HG03521 (cell line): Measurements from ENCODE around the gene KCTD13.
A peak's percentile ranks its signal among the peaks of the same experiment; 100 is the strongest.
"Not testable (repeated sequence)": the region's sequence is repeated elsewhere in the genome, so short reads cannot be mapped to it uniquely, and the experiment has no call there.

Experiments used
- ATAC-seq: cut with Tn5 transposase; IDR thresholded peaks from one replicate; pipeline ENCODE4 v1.9.1; 2021; ENCODE audit warnings: mild to moderate bottlenecking, moderate library complexity; ENCODE audit not compliant: unreplicated experiment

The KCTD13 gene

DNA sequence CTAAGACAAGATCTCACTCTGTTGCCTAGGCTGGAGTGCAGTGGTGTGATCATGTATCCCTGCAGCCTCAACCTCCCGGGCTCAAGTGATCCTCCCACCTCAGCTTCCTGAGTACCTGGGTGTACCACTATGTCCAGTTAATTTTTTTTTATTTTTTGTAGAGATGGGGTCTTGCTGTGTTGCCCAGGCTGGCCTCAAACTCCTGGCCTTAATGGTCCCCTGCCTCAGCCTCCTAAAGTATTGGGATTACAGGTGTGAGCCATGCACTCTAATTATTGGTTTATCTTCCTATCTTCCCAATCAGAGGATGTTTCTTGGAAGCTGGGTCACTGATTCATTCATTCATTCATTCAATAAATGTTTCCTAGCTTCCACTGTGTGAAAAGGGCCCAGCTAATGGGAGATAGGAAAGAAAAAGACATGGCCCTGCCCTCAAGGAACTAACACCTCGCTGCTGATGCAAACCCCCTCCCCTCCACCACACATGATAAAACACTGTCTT lies 17.3 kb downstream of the KCTD13 start:
- ATAC-seq = no peak

DNA sequence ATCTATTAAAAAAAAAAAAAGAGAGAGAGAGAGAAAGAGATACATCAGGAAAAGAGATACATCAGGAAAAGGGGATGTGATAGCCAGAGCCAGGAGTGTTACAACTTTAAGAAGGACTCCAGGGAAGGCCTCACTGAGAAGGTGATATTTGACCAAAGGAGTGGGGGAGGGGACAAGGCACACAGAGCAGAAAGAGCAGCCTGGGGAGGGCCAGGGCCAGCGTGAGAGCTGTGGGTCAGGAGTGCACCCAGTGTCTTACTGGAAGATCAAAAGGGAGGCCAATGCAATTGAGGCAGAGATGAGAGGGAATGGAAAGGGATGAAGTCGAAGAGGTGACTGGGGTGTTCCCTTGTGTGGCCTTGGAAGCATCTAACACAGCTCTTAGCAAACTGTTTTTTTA lies 18.1 kb downstream of the KCTD13 start:
- no peak for ATAC-seq

DNA sequence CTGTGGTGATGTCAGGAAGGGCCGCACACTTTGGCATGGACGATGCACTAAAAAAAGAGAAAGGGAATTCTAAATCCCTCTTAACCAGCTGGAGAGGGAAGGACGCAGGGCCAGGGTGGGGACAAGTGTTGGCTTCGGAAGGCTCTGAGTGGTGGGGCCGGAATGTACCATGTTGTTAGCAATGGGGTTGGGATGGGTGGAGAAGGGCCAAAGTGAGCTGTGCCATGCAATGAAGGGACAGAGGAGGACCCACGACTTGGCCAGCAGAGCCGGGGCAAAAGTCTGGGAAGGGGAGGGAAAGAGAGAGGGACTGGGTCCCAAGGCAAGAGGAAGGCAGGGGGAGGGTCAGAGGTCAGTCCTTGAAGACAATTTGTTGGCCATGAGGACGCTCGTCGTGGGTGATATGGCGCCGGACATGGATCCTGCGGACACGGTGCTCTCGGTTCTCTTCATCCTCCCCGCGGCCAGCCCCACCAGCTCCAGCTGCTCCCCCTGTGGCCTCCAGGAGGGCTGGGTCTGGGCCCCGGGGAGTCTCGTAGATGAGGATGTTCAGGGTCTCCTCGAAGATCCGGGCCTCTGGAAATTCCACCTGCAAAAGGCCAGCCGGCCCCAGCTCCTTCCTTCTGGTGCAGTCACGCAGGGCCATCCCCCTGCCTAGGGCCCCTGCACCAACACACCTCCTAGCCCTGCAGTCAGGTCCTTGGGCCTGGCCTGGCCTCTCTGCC lies 19.3 kb downstream of the KCTD13 start:
- ATAC-seq = no peak

DNA sequence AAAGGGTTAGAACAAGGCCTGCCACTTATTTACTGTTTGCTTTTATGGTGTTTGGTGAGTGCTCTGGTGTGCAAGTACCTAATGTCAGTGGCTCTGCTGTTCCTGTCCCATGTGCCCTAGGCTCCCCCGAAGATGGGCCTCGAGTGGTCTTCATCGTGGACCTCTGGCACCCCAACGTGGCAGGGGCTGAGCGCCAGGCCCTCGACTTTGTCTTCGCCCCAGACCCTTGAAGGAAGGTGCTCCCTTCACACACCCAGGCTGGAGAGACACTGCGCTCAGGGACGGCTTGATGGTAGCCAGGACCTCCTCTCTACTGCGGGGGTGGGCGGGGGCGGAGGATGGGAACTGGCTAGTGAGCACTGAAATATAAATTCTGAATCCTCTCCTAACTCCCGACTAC lies 20.4 kb downstream of the KCTD13 start:
- ATAC-seq = no peak

DNA sequence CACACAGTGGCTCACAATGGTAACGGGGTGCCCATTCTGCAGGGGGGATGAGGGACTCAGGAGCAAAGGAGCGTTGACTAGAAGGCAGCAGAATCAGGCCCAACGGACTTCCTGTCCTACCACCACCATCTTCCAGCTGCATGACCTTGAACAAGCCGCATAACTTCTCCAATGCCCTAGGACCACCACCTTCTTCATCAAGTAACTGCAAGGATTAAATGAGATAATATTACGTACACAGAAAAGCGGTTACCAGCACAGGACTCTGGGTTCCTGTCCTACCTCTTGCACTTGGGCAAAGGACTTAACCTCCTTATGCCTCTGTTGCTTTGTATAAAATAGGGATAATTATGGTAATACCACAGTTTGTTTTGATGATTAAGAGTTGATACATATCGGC lies 21.1 kb downstream of the KCTD13 start:
- no peak for ATAC-seq

DNA sequence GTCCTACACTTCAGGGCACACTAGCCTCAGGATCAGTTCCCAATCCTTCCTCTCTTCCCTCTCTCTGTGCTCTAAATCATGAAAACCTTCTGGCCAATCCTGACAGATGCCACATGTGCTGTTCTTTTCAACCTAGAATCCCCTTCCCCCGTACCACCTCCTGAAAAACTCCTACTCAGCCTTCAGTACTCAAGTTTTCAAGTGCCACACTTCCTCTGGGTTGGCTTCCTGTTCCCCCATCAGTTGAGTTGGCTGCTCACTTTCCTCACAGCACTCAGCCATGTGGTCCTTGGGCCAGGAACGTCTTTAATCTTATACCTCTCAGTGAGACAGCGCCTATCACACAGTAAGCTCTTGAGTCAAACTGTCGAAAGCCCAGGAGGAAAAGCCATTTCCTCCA lies 22.4 kb downstream of the KCTD13 start:
- ATAC-seq = no peak

DNA sequence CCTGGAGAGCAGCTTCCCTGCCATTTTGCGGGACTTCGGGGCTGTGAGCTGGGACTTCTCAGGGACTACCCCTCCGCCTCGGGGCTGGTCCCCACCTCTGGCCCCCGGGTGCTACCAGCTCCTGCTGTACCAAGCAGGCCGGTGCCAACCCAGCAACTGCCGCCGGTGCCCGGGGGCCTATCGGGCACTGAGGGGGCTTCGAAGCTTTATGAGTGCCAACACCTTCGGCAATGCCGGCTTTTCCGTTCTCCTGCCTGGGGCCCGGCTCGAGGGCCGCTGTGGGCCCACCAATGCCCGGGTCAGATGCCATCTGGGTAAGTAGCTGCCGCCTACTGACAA lies 24.4 kb downstream of the KCTD13 start:
- no peak for ATAC-seq

DNA sequence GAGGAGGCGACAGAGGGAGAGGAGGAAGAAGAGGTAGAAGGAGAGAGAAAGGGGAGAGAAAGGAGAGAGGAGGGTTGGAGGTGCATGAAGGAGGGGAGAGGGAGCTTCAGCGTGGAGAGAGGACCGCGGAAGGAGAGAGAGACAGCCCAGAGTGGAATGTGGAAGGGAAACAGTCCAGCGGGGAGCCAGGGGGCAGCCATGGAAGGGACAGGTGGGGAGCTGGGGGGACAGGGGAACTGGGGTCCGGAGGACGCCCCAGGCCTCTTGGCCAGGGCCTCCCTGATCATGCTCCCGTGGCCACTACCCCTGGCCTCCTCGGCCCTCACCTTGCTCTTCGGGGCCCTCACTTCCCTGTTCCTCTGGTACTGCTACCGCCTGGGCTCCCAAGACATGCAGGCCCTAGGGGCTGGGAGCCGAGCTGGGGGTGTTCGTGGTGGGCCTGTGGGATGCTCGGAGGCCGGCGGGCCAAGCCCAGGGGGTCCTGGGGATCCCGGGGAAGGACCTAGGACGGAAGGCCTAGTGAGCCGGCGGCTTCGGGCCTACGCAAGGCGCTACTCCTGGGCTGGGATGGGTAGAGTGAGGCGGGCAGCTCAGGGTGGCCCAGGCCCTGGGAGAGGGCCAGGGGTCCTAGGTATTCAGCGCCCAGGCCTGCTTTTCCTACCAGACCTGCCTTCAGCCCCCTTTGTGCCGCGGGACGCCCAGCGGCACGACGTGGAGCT lies 25.0 kb downstream of the KCTD13 start:
- ATAC-seq = no peak

DNA sequence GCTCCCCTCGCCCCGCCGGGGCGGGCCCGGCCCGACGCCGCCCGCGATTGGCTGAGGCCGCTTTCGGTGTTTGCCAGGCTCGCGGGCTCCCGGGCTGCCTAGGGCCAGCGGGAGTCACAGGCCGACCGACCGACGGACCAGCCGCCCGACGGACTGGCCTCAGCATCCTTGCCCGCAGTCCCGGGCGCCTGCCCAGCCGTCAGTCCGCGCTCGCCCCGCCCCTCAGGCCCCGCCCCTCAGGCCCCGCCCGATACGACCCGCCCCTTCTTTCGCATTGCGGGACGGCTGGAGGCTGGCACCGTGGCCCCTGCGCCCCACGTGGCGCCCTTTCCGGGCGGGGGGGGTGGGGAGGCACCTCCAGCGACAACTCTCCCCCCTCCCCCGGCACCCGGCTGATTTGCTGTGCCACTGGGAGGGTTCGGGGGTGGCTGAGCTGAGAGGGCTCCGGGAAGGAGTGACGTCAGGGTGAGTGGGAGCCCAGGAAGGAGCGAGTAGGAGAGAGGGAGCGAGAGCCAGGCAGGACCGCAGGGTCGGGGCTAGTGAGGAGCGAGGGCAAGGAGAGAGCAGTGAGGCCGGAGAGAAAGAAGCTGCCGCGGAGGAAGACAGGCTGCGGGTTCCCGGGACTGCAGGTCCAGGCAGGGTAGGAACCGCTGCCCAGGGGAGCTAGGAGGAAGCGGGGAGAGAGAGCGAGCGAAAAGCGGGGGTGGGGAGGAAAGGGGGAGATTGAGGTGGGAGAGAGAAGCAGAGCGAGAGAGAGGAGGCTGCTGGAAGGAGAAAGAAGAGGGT lies 25.7 kb downstream of the KCTD13 start, which contains the start of gene ASPHD1:
TSS of gene ASPHD1 (plus strand) at position 387 of the 786 bp plus-strand sequence. CDS start 484 bp downstream, outside the sequence.
- ATAC-seq = peak; percentile 46

DNA sequence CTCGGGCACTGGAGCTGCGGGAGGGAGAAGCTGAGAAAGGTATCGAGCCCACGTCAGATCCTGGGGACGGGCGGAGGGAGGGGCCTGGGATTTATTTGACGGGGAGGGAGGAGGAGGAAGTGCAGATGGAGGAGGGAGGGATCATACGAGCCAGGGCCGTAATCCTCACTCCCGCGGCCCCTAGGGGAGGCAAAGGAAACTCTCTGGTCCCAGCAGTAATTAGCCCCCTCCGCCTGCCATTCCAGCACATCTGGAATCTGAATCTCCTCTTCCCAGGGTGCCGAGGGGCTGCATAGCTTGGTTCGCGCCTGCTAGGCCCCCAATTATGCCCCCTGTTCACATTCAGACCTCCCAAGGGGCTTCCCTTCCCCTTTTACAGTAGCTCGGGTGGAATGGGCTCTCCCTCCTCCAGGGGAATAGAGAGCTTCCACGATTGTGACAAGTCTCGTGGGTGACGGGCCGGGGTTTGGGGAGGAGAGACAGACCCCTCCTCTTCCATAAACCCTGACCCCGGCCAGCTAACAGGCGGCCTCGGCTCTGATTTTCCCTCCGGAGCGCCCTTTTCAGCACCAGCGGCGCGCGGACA lies 26.4 kb downstream of the KCTD13 start, which contains the start of gene SEZ6L2:
TSS of gene SEZ6L2 (minus strand) at position 35 of the 586 bp plus-strand sequence. CDS start 531 bp downstream, outside the sequence.
- peak; percentile 58 for ATAC-seq

DNA sequence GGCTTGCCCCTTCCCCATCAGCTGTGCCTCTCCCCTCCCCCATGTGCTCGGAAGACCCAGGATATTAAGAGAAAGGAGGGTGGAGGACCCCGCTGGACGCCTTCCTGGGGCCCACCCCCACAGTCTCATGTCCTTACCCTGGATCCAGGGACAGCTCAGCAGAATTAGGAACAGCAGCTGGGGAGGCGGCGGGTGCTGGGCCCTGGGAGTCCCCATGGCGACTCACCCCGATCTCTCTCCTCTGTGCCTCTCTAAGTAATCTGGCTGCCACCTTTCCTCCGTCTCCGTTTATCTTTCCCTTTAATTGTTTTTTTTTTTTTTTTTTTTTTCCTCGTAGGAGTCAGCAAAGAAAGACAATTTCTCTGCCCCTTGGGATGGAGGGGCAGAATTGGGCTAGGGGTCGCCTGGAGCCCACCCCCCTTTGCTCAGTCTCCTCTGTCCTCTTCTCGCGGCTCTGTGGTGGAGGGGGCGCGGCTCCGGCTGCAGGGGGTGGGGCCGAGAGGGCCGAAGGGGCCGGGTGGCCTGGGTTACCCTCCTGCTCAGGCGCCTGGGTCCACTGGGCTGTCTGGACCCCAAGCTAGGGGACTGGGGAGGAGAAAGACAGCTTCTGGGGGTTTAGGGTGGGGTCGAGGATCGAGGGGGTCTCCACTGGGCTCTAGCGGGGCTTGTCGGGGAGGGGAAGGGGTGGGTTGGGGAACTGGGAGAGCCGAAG lies 27.1 kb downstream of the KCTD13 start:
- ATAC-seq = no peak

DNA sequence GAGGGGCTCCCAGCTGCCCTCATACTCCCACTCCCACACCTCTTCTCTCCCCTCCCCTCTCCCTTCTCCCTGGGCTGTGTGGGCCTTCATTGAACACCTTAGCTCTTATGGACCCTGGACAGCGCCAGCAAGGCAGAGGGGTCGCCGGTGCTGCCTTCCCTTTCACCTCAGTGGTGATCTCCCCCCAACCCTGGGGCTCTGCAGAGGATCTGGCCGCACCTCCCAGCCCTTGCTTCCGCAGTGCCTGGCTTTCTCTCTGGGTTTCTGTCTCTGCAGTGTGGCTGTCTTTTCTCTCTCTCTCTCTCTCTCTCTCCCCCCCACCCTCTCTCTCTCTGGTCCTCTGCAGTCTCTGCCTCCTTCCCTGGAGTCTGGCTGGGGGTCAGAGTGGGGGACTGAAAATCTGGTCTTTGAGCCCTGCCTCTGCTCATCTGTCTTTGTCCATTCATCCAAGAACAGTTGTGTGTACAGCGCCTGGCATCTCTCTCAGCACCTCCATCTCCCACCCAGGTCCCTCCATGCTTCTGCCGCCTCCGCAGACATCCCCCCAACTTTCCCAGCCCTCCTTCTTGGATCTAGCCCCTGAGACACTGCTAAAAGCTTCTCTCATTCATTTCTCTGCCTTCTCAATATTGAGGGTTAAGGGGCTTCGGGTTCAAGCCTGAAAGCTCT lies 27.8 kb downstream of the KCTD13 start:
- ATAC-seq = no peak

DNA sequence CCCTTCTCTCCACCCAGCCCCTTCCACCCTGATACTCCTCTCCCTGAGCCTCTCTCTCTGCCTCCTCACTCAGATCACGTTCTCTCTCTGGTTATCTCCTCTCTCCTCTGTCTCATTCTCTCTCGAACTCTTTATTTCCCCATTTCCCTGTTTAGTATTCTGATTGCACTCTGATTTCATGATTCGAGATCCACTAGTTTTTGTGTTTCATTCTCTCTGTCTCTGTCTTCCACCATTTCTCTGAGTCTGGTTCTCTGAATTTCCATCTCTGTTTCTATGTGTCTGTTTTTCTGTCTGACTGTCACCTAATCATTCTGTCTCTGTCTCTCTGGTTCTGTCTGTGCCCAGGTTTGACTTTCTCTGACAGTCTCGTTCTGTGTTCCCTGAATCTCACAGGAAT lies 28.7 kb downstream of the KCTD13 start:
- ATAC-seq = no peak

DNA sequence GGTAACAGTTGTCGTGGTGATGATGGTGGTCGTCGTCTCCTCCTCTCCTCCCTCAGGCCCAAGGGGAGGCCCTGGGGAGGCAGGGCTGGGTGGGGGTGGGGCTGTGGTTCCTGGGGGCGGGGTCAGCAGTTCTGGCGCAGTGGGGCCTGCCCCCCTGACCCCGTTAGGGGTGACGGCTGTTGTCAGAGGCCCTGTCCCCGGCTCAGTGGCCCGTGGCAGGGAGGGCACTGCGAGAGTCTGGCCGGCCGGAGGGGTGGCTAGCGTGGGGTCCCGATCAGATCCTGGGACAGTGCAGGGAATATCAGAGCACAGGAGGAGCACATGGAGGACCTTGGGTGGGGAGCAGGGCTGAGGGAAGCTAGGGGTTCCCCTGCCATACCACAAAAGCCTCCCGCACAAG lies 29.2 kb downstream of the KCTD13 start:
- ATAC-seq = no peak

DNA sequence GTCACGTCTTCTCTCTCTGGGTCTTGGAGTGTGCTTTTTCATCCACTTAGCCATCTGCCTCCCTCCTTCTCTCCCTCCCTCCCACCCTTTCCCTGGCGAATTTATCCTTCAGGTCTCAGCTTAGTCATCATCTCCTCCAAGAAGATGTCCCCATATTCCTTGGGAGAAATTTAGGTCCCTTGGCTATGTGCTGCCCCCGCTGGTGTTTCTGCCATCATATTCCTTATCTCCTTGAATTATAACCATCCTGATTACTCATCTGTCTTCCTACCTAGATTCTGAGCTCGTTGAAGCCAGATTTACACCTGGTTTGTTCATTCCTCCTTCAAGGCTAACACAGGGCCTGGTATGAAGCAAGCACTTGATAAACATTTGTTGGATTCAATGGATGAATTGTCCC lies 31.7 kb downstream of the KCTD13 start:
- ATAC-seq = no peak

DNA sequence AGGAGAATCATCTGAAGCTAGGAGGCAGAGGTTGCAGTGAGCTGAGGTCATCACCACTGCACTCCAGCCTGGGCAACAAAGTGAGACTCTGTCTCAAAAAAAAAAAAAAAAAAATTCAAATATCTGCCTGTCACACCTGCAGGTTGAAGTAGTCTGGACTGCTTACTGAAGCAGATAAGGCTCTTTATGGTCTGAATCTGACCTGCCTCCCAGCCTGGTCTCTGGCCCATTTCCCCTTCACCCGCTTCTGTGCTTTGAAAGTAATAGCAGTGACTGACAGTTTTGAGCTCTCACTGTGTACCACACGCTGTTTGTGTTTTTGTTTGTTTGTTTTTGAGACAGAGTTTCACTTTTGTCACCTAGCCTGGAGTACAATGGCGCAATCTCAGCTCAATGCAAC lies 32.5 kb downstream of the KCTD13 start:
- ATAC-seq = no peak

DNA sequence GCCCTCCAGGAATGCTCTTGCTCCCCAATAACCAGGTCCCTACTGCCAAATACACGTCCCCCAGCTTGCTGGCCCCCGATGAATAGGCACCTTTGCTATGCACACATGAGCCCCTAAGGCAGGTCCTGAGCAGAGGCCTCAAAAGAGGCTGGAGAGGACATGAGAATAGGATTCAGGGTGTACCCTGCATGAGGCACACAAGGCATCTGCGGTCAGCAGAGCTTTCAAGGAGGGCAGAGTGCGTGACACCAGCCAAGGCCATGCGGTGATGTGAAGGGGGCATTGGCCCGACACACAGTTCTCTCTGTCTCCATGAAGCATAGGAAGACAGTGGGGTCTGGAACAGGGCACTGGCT lies 33.6 kb downstream of the KCTD13 start:
- no peak for ATAC-seq

DNA sequence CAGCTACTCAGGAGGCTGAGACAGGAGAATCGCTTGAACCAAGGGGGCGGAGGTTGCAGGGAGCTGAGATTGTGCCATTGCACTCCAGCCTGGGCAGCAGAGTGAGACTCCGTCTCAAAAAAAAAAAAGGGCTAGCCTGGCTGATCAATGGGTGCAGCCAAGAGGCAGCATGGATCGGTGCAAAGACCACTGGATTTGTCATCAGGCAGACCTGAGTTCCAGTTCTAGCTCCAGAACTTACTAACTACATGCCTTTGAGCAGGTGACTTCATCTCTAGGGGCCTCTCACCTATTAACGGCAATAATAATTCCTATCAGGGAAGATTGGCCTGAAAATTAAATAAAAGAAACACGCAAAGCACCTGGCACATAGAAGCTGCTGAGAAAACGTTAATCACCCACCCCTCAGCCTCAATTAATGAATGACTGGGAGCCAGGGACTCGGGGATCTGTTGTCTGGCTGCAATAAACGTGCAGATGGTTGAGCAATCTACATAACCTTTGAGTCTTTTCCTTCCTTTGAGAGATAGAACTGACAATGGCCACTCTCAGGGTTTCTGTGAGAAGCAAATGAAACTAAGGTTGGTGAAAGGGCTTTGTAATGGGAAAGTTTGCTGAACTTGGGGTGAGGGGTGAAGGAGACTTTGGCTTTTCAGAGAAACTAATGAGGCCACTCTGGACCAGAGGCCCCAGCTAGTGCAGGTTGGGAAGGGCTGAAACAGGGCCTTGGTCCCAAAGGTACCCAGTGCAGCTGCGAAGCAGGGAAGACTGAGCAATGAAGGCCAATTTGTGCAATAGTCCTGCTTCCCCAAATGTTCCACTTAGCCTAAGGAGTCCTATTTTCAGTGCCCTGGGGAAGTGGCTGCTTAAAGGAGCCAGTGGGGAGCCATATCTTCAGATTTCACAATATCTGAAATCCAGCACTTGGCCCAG lies 34.2 kb downstream of the KCTD13 start:
- no peak for ATAC-seq

DNA sequence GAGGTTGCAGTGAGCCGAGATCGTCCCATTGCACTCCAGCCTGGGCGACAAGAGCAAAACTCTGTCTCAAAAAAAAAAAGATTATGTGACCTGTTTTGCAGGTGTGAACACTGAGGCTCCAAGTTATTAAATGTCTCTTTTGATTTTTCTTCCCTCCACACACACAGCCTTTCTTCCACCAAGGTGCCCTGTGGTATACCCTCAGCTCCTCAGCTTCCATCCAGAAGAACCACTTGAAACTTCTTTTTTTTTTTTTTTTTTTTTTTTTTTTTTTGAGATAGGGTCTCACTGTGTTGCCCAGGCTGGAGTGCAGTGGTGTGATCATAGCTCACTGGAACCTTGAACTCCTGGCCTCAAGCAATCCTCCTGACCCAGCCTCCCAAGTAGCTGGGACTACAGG lies 36.7 kb downstream of the KCTD13 start:
- not testable (repeated sequence) for ATAC-seq
